KMS-11 (cell line): Measurements from ENCODE around the gene RNPEP.

ENCODE experiments used
- H2AFZ ChIP-seq: fragments of 200-600 bp; sonication (generic); 2 replicates; pipeline ENCODE4 v1.6.1; 2016; ENCODE audit warnings: antibody characterized with exemption, mixed run types, low read depth
- H3K27ac ChIP-seq: fragments of 200-600 bp; sonication (generic); 2 replicates; pipeline ENCODE4 v1.6.1; 2016; ENCODE audit warnings: mild to moderate bottlenecking, mixed run types
- H3K27me3 ChIP-seq: fragments of 200-600 bp; sonication (generic); 2 replicates; pipeline ENCODE4 v1.6.1; 2017; ENCODE audit warnings: mild to moderate bottlenecking, low read depth, mixed run types, moderate library complexity; ENCODE audit not compliant: insufficient read depth
- H3K36me3 ChIP-seq: fragments of 200-600 bp; sonication (generic); 2 replicates; pipeline ENCODE4 v1.6.1; 2017; ENCODE audit warnings: mild to moderate bottlenecking, mixed run types; ENCODE audit not compliant: insufficient read depth
- H3K4me1 ChIP-seq: fragments of 200-600 bp; sonication (generic); 2 replicates; pipeline ENCODE4 v1.6.1; 2016; ENCODE audit warnings: mild to moderate bottlenecking, low read depth, mixed run types; ENCODE audit not compliant: poor library complexity, severe bottlenecking
- H3K4me2 ChIP-seq: fragments of 200-600 bp; sonication (generic); 2 replicates; pipeline ENCODE4 v1.7.0; 2016; ENCODE audit warnings: mild to moderate bottlenecking, mixed run types
- H3K4me3 ChIP-seq: fragments of 200-600 bp; sonication (generic); IDR thresholded peaks from 2 replicates; pipeline ENCODE4 v1.6.1; 2017; ENCODE audit warnings: low read depth, low read length, mixed read lengths; ENCODE audit not compliant: insufficient read depth
- H3K79me2 ChIP-seq: fragments of 200-600 bp; sonication (generic); 2 replicates; pipeline ENCODE4 v1.6.1; 2016; ENCODE audit warnings: low read depth, mixed run types; ENCODE audit not compliant: insufficient read depth
- H3K9ac ChIP-seq: fragments of 200-600 bp; sonication (generic); 2 replicates; pipeline ENCODE4 v1.6.1; 2016; ENCODE audit warnings: mild to moderate bottlenecking, mixed run types
- H4K20me1 ChIP-seq: fragments of 200-600 bp; sonication (generic); 2 replicates; pipeline ENCODE4 v1.6.1; 2016; ENCODE audit warnings: mild to moderate bottlenecking, mixed run types; ENCODE audit not compliant: insufficient read depth
- TF ChIP-seq, protein P1 (sequence below): fragments of 200-600 bp; sonication (generic); conservative IDR thresholded peaks from 2 replicates; pipeline ENCODE4 v1.6.1; 2017; ENCODE audit warnings: low read depth, mild to moderate bottlenecking, antibody characterized with exemption, low read length, moderate library complexity, mixed read lengths

Gene RNPEP

DNA sequence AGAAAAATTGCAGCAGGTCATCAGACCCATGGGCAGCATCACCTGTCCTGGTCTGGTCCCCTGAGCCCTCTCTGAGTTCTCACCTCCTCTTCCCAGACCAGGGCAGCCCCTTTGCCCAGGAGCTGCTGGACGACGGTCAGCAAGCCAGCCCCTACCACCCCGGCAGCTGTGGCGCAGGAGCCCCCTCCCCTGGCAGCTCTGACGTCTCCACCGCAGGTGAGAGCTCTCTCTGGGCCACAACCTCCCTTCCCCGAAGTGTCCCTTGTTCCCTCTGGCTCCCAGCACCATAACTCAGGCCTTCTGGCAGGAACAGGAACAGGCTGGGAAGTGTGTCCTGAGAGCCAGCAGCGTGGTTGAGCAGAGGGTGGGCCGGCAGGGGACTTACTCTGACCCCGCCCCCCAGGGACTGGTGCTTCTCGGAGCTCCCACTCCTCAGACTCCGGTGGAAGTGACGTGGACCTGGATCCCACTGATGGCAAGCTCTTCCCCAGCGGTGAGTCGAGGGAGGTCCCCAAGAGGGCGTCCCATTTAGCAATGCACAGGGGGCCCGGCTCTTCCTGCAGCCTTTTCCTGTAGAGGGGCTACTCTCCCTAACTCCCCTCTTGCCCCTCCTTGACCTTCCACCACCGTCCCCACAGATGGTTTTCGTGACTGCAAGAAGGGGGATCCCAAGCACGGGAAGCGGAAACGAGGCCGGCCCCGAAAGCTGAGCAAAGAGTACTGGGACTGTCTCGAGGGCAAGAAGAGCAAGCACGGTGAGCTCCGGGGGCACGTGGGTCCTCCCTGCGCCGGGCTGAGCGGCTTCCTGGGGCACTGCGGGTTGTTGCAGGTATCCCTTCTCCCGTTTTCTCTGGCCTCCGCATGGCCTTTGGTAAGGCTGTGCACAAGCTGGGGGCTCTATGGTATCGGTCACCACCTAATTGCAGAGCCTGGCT is 30.4 kb downstream of the RNPEP start:
- TF ChIP-seq, protein P1, sequence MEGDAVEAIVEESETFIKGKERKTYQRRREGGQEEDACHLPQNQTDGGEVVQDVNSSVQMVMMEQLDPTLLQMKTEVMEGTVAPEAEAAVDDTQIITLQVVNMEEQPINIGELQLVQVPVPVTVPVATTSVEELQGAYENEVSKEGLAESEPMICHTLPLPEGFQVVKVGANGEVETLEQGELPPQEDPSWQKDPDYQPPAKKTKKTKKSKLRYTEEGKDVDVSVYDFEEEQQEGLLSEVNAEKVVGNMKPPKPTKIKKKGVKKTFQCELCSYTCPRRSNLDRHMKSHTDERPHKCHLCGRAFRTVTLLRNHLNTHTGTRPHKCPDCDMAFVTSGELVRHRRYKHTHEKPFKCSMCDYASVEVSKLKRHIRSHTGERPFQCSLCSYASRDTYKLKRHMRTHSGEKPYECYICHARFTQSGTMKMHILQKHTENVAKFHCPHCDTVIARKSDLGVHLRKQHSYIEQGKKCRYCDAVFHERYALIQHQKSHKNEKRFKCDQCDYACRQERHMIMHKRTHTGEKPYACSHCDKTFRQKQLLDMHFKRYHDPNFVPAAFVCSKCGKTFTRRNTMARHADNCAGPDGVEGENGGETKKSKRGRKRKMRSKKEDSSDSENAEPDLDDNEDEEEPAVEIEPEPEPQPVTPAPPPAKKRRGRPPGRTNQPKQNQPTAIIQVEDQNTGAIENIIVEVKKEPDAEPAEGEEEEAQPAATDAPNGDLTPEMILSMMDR: no peak
- H3K4me1 ChIP-seq: peaks cover 21% of the 10 kb centered on the region

DNA sequence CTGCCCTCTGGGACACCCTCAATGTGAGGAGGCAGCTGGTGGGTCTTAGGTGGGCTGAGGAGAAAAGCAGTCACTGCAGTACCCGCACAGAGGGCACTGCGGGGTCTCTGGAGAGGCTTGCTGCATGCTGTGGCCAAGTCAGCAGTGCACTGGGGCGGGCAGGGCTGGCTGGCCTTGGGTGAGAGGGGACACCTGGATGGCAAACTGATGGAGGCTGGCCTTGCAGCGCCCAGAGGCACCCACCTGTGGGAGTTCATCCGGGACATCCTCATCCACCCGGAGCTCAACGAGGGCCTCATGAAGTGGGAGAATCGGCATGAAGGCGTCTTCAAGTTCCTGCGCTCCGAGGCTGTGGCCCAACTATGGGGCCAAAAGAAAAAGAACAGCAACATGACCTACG is 31.2 kb downstream of the RNPEP start:
- H3K4me3 ChIP-seq: no peak overlapping the region
- H3K36me3 ChIP-seq: no peaks in the 10 kb centered on the region
- H2AFZ ChIP-seq: no peak overlapping the region
- H3K9ac ChIP-seq: no peak overlapping the region
- H3K27ac ChIP-seq: no peak overlapping the region
- TF ChIP-seq, protein P1: no peak
- peaks cover 21% of the 10 kb centered on the region for H3K4me1 ChIP-seq
- no peaks in the 10 kb centered on the region for H4K20me1 ChIP-seq
- H3K27me3 ChIP-seq: no peaks in the 10 kb centered on the region
- H3K4me2 ChIP-seq: no peak overlapping the region
- no peaks in the 10 kb centered on the region for H3K79me2 ChIP-seq

More for the DNA sequence above, 30.4 kb downstream of the RNPEP start:
- Histone ChIP-seq H2AFZ (no peak overlapping the region), H3K36me3 (no peaks in the 10 kb centered on the region), H3K4me3 (no peak overlapping the region), H3K27ac (no peak overlapping the region), H3K27me3 (no peaks in the 10 kb centered on the region), H3K79me2 (no peaks in the 10 kb centered on the region), H3K4me2 (no peak overlapping the region), H3K9ac (no peak overlapping the region), H4K20me1 (no peaks in the 10 kb centered on the region)

DNA sequence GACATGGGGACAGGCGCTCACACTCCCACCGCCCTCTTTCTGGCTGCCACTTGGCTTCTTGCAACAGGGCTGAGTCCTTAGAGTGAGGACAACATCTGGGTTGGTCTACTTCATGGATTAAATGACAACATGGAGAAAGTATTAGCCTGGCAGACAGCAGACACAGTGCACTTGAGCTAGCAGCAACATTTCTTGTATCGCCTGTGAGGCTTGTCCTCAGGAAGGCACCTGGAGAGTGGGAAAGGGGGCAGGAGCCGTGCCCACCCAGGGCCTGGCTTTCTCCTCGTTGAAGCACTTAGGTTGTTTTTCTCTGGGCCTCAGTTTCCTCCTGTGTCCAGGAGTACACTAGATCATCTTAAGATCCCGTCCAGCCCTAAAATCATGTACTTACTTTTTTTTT is 31.6 kb downstream of the RNPEP start:
- TF ChIP-seq, protein P1: no peak
- H3K36me3 ChIP-seq: no peaks in the 10 kb centered on the region
- H4K20me1 ChIP-seq: no peaks in the 10 kb centered on the region
- no peak overlapping the region for H2AFZ ChIP-seq
- no peaks in the 10 kb centered on the region for H3K27me3 ChIP-seq
- H3K4me2 ChIP-seq: no peak overlapping the region
- no peaks in the 10 kb centered on the region for H3K79me2 ChIP-seq
- no peak overlapping the region for H3K27ac ChIP-seq
- H3K9ac ChIP-seq: no peak overlapping the region
- H3K4me3 ChIP-seq: no peak overlapping the region
- peaks cover 21% of the 10 kb centered on the region for H3K4me1 ChIP-seq

DNA sequence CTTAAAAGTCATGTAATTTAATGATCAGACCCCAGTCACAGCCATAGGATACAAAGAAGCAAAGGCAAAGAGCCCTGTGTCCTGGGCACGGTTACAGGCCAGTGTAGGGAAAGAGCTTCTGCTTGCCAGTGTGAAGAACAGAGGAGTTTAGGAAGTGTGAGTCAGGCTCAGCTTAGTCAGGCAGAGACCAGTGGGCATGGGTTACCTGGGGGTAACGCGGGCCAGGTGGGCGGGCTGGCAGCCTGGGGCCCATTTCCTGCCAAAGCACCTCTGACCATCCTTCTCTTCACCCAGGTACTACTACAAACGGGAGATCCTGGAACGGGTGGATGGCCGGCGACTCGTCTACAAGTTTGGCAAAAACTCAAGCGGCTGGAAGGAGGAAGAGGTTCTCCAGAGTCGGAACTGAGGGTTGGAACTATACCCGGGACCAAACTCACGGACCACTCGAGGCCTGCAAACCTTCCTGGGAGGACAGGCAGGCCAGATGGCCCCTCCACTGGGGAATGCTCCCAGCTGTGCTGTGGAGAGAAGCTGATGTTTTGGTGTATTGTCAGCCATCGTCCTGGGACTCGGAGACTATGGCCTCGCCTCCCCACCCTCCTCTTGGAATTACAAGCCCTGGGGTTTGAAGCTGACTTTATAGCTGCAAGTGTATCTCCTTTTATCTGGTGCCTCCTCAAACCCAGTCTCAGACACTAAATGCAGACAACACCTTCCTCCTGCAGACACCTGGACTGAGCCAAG is 32.6 kb downstream of the RNPEP start:
- H3K79me2 ChIP-seq: no peaks in the 10 kb centered on the region

More for the DNA sequence above, 32.6 kb downstream of the RNPEP start:
- H3K4me3 ChIP-seq: no peak overlapping the region
- no peaks in the 10 kb centered on the region for H3K27me3 ChIP-seq
- TF ChIP-seq, protein P1: no peak
- no peaks in the 10 kb centered on the region for H4K20me1 ChIP-seq
- H3K9ac ChIP-seq: no peak overlapping the region
- H3K4me2 ChIP-seq: no peak overlapping the region
- H2AFZ ChIP-seq: no peak overlapping the region
- H3K27ac ChIP-seq: no peak overlapping the region
- H3K4me1 ChIP-seq: peaks cover 10% of the 10 kb centered on the region
- H3K36me3 ChIP-seq: no peaks in the 10 kb centered on the region
